Adrenal gland (tissue), 5 donors: Measurements from ENCODE around the gene REXO1.

Experiments used
- POLR2A ChIP-seq, 2 donors: fragments of 450-650 bp; IDR thresholded peaks; one replicate each; pipeline ENCODE4 v1.6.1; 2017; ENCODE audit warnings: antibody characterized with exemption in 2 of 2, mild to moderate bottlenecking in 2 of 2, moderate library complexity in 1 of 2
- TF ChIP-seq, protein P1 (sequence below), 6 experiments: fragments of 450-650 bp in 4 of 6; fragments of 200-600 bp in 2 of 6; sonication (generic) in 1 of 6; IDR thresholded peaks; 1 replicate in 5 of 6; 2 replicates in 1 of 6; pipeline versions ENCODE4 v1.5.1 to v1.8.0; 2016 to 2021; ENCODE audit warnings: antibody characterized with exemption in 6 of 6, mild to moderate bottlenecking in 2 of 6, moderate library complexity in 1 of 6
- donor health status: DM: no; HTN: no; CAD: no.

DNA sequence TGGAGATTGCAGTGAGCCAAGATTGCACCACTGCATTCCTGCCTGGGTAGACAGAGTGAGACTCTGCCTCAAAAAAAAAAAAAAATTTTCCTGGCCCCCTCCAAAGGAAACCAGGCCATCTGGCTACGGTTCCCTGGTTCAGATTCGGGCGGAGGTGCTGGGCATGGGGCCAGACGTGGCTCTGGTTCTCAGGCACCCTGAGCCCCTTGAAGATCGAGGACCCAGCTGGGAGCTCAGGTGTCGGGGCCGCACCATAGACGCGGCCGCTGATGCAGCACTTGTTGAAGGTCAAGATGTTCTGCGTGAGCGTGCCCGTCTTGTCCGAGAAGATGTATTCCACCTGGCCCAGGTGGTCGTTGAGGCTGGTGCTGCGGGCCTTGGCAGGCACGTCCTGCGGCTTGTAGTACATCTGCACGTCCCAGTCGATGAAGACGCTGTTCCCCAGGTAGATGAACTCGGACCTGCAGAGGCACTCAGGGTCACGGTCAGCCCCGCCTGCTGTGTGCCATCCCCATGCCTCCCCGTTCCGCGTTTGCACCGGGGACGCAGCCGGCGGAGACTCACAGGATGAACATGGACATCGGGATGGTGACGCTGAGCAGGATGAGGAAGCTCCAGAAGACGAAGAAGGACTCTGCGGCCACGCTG, 48.5 kb downstream of the REXO1 start:
- TF ChIP-seq, protein P1, sequence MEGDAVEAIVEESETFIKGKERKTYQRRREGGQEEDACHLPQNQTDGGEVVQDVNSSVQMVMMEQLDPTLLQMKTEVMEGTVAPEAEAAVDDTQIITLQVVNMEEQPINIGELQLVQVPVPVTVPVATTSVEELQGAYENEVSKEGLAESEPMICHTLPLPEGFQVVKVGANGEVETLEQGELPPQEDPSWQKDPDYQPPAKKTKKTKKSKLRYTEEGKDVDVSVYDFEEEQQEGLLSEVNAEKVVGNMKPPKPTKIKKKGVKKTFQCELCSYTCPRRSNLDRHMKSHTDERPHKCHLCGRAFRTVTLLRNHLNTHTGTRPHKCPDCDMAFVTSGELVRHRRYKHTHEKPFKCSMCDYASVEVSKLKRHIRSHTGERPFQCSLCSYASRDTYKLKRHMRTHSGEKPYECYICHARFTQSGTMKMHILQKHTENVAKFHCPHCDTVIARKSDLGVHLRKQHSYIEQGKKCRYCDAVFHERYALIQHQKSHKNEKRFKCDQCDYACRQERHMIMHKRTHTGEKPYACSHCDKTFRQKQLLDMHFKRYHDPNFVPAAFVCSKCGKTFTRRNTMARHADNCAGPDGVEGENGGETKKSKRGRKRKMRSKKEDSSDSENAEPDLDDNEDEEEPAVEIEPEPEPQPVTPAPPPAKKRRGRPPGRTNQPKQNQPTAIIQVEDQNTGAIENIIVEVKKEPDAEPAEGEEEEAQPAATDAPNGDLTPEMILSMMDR (IDR thresholded peaks at IDR 0.05) = no peak
- TF ChIP-seq POLR2A (IDR thresholded peaks at IDR 0.05) = no peak
